Stimulated activated CD8-positive, alpha-beta memory T cell treated with anti-CD3 and anti-CD28 coated beads, Interleukin-15, amount 100 ng/mL, for 24 hours (primary cell): ENCODE results near the gene PLEKHH3.

Source experiments
- DNase-seq: peaks from one replicate; pipeline ENCODE4 v3.0.0-alpha.2; 2020; ENCODE audit warnings: low read depth

The PLEKHH3 gene

GRCh38 chr17:42686520-42687128, 9.8 kb upstream of the PLEKHH3 start:
- no peak for DNase-seq

- DNase-seq = no peak
Measured at GRCh38 chr17:42685831-42686230, 9.0 kb upstream of the PLEKHH3 start.

- no peak for DNase-seq
Measured at GRCh38 chr17:42684929-42685556, 8.2 kb upstream of the PLEKHH3 start.

DNA sequence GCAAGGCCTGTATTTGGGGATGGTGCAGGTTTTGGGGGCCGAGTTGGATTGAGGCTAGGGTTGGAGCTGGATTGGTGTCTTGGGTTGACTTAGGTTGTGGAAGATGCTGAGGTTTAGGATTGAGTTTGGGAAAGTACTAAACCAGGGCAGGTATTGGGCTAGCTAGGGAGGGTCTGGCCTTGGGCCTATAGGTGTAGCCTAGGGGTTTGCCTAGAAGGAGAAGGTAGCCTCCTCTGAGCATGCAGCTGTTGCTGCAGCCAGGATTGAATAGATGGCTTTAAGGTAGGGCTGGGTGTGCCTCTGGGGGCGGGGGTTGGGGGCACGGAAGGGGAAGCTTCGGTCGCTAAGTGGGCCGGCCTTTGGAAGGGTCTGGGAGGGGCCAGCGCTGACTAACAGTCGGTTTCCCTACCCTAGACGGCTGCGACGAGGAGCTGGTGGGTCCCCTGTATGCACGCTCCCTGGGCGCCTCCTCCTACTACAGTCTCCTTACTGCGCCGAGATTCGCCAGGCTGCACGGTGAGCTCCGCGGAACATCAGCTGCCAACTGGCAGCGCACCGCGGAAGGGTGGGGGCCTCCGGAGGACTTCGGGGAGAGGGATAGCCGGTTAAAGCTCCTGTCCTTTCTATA, 6.7 kb upstream of the PLEKHH3 start:
- DNase-seq = no peak

GRCh38 chr17:42682722-42683403, 6.1 kb upstream of the PLEKHH3 start:
- DNase-seq = no peak

GRCh38 chr17:42681976-42682721, 5.4 kb upstream of the PLEKHH3 start, which contains the start of gene CNTNAP1:
TSS of gene CNTNAP1 (plus strand) at chr17:42682531. CDS start at chr17:42682830, 299 bp downstream.
- DNase-seq = no peak

GRCh38 chr17:42680331-42680808, 3.6 kb upstream of the PLEKHH3 start:
- DNase-seq = no peak

DNA sequence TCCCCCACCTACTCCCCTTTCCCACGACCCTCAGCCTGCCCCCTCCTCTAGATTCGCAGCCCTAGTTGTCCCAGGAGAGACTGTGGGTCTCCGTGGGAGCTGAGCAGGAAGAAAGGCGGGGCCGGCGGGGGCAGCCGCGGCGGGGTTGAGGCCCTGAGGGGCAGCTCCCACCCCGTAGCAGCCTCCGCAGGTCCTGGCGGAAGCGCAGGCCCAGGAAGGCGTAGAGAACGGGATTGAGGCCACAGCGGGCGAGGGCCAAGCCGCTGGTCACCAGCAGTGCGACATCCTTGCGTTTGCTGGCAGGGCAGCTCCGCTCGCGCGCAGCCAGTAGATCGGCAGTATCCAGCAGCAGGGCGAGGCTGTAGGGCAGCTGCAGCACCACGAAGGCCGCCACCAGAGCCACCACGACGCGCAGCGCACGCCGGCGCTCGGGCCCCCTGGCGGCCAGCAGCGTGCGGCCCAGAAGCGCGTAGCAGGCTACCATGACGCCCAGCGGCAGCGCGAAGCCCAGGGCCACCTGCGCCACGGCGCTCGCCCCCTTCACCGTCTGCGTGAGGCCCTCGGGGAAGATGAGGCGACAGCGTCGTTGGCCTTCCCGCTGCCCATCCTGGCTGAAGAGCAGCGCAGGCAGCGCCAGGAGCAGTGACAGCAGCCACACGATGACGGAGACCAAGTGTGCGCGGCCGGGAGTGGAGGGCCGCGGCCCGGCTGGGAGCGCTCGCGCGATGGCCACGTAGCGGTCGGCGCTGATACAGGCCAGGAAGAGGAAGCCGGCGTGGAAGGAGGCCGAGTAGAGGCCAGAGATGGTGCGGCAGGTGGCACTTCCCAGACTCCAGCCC, 2.9 kb upstream of the PLEKHH3 start:
- DNase-seq = no peak

GRCh38 chr17:42678951-42679491, 2.2 kb upstream of the PLEKHH3 start:
- DNase-seq = no peak

- no peak for DNase-seq
Measured at GRCh38 chr17:42677921-42678781, 1.4 kb upstream of the PLEKHH3 start.

DNA sequence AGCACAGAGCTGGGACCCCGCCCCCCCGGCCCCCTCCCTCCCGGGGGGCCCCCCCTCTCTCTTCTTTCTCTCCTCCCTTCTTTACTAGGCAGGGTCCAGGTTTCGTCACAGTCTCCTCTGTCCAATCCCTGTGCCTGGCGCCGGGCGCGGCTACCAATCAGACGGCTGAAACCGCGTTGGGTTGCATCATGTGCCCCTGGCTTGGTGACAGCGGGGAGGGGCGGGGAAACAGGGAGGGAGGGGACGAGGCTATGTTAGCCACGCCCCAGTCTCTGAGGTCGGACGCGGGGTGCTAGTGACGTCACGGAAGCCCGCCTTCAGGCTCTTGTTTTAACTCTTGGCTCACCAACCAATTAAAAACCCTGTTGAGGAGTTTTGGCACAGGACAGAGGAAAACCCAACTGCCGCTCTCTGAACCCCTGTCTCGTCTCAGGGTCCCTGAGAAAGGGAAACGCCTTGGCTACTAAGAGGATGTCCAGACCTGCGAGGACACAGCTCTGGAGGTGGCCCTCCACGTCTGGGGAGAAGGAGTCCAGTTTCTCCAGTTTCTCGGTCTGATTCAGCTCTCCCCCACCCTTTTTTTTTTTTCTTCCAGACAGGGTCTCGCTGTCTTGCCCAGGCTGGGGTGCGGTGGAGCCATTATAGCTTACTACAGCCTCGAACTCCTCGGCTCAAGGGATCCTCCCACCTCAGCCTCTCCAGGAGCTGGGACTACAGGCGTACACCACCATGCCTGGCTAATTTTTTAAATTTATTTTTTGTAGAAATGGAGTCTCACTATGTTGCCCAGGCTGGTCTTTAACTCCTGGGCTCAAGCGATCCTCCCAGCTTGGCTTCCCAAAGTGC, 441 bp upstream of the PLEKHH3 start:
- DNase-seq = peak; percentile 93

- no peak for DNase-seq
Measured at GRCh38 chr17:42675965-42676423, 800 bp downstream of the PLEKHH3 start.

GRCh38 chr17:42675348-42675964, 1.3 kb downstream of the PLEKHH3 start:
- no peak for DNase-seq

DNA sequence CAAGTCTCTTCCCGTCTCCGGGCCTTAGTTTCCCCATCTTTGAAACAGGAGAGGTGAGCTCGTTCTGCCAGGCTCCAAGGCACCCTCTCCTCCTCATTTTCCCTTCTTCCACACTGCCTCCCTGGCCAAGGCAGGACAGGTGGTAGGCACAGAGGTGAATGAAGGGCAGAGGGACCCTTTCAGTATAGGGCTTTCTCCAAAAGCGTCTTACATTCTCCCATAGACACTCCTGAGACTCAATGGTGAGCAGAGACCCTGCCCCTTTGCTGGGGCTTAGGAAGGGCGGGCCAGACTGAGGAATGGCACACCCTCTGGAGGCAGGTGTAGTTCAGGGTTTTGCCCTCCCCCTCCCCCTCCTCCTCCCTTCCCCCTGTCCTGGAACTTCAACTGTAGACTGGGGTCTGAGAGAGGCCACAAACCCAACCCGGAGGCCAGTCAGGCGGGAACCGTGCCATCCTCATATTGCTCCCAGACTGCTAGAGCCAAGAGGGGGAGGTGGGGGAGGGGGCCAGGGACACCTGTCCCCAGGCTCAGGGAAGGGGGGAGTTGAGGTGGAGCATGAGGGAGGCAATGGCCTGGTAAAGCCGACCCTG, 1.9 kb downstream of the PLEKHH3 start:
- no peak for DNase-seq

GRCh38 chr17:42673885-42674754, 2.7 kb downstream of the PLEKHH3 start:
- DNase-seq = no peak

GRCh38 chr17:42673266-42673884, 3.4 kb downstream of the PLEKHH3 start:
- DNase-seq = no peak
